DLD1 (cell line): ENCODE data around the gene PRKCH.
"Not testable (repeated sequence)": the region's sequence is repeated elsewhere in the genome, so short reads cannot be mapped to it uniquely, and the experiment has no call there.

Experiments
- in situ Hi-C: cut with HindIII; loops from 2 replicates; pipeline ENCODE4 v1.10.0; 2017; ENCODE audit warnings: low sequenced_read_pairs

Gene PRKCH

DNA sequence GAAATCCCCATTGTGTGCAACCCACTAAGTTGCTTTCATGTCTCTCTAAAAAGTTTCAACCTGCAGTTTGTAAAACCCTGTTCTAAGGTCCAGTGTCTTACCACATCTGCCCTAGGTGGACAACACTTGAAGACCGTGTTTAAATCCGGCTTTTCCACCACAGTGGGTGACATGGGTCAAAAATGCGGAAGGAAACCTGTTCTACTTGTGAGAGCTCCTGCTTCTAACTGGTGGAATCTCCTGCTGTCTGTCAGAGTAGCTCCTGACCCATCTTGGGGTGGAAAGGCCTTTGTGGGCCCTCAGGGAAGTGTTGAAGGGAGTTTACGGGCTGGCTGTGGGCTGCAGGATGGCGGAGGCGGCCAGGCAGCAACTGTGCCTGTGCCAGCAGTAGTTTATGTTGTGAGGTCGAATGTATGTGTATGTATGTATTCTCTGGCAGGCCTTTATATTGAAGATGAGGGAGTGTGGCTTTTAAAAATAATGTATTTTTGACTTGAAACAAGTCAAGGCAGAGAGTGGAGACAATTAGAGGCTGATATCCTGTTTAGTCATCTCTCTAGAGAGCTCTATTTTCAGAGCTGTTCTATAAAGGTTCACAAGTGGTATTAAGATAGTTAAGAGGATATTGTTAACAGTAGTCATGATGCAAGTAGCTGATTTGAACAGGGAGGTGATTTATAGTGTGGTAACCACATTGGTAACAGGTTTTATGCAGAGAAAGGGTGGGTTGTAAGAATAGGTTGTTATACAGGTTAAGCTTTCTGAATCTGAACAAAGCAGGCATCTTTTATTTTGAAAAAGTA, 67.0 kb downstream of the PRKCH start:
- in situ Hi-C loops: no loop called here

DNA sequence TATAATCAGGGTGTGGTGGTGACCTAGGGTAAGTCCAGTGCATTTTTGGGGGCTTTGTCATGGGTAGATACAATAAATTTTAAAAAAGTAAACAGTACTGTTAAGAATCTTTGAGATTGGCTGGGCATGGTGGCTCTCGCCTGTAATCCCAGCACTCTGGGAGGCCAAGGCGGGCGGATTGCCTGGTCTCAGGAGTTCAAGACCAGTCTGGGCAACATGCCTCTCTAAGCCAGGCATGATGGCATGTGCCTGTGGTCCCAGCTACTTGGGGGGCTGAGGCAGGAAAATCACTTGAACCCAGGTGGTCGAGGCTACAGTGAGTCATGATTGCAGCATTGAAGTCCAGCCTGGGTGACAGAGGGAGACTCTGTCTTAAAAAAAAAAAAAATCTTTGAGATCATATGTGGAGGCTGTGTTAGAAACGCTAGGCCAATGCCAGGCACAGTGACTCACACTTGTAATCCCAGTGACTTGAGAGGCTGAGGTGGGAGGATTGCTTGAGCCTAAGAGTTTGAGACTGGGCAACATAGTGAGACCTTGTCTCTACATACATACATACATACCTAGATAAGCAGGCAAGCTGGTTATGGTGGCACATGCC, 67.7 kb downstream of the PRKCH start:
- in situ Hi-C loops: no loop called here

DNA sequence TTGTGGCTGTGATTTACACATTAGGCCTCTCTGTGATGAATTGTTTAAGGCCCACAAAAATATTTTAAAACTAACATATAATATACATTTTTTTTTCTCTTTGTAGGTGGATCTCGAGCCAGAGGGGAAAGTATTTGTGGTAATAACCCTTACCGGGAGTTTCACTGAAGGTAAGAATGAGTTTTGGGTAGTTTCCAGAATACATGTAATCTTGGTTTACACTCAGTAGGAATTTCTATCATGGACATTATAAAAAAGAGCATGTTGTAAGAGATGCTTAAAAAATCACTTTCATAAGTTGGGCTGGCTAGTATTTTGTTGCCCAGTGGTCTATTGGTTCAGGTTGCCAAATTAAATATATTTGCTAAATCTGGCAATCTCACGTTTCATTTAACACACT, 69.7 kb downstream of the PRKCH start:
- in situ Hi-C loops: no loop called here

DNA sequence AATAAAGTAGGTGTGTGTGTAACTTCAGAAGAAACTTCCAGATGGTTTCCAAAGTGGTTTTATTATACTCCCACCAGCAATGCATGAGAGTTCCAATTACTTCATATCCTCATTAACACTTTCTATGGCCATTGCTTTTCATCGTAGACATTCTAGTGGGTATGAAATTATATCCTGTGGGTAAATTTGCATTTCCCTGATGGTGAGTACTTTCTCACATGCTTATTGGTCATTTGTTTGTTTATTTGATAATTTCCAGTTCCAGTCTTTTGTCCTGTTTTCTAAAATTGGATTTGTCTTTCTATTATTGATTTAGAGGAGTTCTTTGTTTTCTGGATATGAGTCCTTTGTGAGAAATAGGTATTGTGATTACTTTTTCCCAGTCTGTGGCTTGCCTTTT, 70.9 kb downstream of the PRKCH start:
- in situ Hi-C loops: no loop called here

DNA sequence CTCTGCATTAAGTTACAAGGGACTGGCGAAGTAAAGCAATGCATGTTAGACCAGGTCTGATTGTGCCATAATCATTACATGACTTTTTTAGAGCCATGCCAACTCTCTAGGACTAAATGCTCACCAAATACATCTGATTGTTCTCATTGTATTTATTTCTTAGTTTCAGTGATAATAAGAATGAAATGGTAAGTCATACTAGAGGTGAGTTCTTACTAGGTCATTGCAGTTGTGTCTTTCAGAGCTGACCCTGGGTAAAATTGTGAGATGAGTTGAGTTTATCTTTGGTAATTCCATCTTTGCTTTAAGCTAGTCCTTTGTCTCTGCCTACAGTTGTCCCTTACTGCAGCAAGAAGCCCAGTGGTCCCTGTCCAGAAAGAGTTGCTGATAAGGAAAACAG, 73.2 kb downstream of the PRKCH start:
- in situ Hi-C loops: no loop called here

DNA sequence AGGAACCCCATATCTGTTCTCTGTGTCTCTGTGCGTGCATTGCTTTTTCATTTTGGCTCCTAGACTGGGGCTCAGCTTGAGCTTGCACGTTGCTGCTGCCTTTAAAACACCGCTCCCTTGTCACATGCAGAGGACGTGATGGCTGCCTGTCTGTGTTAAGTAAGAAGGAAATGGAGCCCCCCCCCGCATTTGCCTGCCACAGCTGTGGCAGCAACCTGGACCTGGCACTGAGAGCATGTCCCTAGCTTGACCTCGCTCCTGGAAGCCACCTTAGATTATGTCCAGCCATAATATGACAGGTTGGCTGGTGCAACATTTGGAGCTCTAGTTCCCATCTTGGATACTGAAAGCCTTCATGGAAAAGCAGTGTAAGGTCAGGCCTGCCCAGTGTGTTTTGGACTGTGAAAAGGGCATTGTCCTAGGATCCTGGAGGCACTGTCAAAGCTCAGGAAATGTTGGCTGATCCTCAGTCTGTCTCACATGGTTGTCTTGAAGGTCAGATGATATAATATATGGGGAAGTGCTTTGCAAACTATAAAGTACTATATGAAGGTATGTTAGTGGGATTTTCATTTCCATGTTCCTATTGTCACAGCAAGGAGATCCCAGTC, 73.8 kb downstream of the PRKCH start:
- in situ Hi-C loops: no loop called here

DNA sequence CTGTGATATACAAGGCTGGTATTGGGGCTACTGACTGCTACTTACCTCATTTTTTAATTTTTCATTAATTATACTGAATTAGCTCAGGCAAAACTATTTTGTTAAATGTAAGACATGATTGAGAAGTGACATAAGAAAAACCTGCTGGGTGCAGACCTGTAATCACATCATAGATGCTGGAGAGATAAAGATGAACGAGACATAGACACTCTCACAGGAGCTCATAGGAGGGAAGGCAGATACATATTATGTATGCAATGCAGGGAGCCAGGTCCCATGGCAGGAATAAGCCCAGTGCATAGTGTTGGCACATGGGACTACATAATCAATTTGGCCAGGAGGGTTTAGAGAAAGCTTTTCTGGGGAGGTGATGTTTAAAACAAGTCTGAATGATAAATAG, 74.9 kb downstream of the PRKCH start:
- in situ Hi-C loops: no loop called here

DNA sequence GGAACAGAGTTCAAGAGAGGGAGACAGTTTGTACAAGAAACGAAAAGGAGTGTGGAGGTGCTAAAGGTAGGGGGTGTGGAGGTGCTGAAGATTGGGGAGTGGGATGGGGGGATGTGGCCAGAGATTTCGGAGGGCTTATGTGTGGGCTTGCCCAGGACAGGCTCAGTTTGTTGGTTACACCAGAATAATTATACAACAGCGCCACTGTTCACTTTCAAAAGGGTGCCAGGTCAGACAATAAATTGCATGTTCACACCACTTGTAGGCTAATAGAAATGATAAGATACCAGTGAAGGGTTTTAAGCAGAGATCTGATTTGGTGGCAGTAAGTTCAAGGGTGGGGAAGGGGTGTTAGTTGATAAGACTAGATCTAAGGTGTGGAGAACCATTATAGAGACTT, 75.3 kb downstream of the PRKCH start:
- in situ Hi-C loops: no loop called here

DNA sequence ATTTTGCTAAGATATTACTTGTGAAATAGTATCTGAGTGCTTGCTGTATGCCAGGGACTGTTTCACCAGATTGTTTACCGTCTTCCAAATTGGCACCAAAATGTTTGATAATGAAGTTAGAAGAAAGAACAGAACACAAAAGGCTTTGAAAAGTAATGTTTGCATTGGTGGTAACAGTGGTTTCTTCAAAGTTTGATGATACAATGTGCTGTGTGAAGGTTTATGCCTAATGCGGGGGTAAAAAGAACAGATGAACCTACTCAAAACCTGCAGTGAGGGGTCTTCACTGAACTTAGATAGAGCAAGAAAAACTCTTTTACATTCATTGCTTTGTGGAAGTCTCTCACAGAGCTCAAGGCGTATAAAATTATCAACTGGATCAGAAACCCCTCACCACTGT, 76.2 kb downstream of the PRKCH start:
- in situ Hi-C loops: no loop called here

DNA sequence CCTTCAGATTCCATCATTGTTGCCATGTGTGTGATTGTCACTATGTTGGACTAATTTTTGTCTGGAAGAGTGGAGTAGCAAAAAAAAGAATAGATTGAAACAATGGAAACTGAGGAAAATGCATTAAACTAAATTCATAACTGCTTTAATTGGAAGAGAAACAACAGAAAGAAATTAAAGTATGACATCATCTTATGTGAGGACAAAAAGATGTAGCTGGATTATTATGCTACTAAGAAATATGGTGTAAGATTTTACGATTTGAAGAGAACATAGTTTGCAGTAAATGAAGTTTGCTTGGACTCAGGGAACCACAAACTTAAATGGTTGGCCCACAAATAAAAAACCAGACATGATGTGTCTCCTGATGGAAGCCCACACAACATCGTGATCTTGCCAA, 76.8 kb downstream of the PRKCH start:
- in situ Hi-C loops: no loop called here

DNA sequence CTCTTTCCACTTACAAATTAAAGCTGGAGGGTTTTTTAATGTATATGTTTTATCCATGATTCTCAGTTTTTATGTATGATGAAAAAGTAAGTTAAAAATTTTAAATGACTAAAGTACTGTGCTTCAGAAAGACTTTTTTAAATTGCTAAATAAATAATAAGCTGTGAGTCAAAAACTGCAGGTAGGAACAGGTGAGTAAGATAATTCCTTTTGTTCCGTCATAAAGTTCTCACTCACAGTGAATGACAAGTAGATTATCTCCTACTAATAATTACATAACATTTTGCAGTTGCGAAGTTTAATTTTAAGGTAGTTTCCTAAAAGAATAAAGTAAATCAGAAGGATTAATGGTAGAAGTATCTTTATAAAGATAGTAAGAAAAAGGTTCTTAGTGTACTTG, 78.0 kb downstream of the PRKCH start:
- in situ Hi-C loops: no loop called here

DNA sequence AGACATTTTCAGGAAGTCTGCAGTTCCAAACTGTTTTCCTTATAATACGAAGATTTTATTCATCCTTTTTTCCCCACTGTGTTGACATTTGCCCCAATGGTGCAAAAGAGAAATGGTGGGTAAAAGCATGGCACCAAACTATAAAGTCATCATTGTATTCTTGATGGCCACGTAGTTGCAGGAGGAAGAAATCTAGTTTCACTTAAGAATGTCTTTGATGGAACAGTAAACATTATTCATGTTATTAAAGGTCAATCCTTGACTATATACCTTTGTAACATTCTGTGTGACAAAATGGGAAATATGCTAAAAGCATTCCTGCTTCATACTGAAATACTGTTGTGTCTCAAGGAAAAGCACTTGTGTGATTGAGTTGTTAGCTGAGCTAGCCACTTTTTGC, 80.1 kb downstream of the PRKCH start:
- in situ Hi-C loops: no loop called here

DNA sequence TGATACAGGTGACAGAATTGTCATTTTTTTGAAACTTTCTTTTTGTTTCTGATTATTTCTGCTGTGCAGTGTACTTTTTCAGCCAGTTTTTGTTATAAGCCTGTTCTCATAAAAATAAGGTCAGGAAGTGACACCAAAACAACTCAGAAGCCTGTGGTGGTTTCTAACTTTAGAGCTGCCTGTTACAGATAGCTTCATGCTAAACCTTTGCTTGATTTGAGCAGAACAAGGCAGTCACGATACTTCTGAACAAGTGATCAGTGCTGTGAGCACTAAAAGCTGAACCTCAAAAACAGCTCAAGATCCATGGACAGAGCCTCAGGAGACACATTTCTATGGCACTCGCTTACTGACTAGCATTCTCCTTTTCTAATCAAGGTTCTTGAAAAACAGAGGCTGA, 82.0 kb downstream of the PRKCH start:
- in situ Hi-C loops: no loop called here

DNA sequence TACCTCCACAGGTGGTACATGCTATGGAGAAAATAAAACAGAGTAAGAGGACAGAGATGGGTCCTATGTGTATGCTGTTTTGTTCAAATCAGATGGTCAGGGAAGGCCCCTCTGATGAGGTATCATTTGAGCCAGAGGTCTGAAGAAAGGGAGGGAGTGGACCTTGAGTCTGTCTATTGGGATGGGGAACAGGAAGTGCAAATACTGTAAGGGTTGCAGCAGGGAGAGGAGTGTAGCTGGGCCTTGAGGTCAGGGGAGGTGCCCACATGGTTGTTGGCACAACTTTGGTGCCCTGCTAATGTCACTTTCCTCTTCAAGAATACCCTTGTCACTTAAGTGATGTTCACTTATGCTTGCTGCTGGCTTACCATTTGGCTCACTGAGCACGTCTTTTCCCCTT, 83.3 kb downstream of the PRKCH start:
- in situ Hi-C loops: no loop called here

DNA sequence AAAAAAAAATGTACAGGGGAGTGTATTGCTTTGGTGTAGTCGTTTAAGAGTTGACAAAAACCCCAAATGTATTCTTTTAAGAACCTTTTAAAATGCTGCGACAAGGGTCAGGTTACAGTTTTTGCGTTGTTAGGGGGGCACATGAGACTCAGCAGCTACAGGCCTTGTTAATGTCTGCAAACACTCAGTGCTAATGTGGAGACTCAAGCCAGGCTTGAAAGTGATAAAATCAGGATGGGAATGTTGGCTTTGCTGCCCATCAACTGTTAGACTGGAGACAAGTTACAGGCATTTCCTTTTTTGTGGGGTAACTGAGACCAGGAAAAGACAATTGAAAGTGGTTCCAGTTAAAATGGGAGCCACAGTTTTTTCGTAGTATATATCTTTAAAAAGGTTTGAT, 84.8 kb downstream of the PRKCH start:
- in situ Hi-C loops: no loop called here

DNA sequence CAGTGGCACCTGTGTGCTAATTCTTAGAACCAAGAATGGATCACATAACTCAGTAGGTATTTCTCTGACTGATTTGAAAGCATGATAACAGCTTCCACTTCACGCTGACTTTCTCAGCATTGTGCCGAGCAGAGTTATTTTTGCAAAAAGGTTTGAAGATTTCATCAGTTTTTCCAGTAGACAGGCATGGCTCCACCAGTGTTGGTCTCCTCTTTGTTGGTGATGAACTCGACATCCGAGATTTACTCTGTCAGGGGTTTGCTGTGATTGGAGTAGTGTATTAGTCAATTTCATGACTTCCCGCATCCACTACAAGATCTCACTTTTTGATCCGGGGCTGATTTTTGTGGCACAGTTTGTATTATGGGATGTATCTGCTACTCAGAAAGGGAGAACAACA, 85.3 kb downstream of the PRKCH start:
- in situ Hi-C loops: no loop called here

DNA sequence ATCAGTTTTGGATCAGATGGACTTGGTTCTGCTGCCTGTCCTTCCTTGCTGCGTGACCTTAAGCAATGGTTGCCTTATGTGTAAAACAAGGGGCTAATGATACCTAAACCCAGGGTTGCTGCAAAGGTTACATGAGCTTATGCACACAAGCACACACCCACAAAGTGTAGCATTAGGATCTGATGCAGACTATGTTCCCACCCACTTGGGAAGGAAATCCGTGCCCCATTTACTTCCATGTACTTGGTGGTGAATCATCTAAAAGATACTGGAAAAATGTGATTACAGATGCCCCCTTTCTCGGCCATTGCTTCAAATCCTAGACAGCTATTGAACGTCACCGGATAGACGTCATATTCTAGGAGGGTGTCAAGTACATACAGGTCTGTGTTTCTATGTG, 87.1 kb downstream of the PRKCH start:
- in situ Hi-C loops: no loop called here

DNA sequence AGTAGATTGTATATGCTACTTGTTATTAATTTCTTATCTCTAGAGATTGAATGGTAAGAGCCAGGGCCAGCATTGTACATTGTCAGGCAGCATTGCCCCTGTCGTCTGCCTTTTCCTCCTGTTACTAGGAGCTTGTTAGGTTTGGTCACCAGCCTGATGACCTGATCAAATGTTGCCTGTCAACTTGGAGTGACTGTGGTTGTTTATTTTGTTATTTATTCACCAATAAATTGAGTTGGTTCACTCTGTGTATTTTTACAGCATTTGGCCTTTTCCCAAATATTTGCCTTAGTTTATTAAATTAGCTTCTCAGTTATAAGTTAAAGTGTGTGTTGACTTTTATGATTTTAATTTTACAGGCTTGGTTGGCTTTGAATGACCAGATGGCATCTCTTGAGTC, 88.4 kb downstream of the PRKCH start:
- in situ Hi-C loops: no loop called here

DNA sequence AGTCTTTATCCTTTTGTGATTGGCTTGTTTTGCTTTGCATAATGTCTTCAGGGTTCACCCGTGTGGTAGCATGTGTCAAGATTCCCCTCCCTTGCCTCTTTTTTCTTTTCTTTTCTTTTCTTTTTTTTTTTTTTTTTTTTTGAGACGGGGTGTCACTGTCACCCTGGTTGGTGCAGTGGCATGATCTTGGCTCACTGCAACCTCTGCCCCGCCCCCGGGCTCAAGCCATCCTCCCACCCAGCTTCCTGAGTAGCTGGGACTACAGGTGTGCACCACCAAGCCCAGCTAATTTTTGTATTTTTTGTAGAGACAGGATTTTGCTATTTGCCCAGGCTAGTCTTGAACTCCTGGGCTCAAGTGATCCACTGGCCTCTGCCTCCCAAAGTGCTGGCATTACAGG, 94.6 kb downstream of the PRKCH start:
- in situ Hi-C loops: not testable (repeated sequence)

DNA sequence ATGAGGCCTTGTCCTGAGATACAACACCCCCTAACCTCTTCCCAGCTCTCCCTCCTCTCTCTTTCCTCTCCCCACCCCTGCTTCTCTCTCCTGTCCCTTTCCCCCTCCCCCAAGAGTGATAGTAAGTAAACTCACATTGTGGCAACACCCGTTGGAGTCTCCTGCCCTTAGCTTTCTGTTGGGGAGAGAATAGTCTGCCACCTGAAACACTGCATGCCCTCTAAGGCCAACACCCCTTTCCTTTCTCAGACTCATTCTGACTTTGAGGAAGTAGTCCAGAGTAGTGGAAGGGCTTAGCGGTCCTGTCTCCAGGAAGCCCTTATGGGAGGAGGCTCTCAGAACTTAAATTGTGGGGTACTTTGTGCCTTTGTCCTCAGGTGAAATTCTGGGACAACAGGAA, 95.2 kb downstream of the PRKCH start:
- in situ Hi-C loops: no loop called here

DNA sequence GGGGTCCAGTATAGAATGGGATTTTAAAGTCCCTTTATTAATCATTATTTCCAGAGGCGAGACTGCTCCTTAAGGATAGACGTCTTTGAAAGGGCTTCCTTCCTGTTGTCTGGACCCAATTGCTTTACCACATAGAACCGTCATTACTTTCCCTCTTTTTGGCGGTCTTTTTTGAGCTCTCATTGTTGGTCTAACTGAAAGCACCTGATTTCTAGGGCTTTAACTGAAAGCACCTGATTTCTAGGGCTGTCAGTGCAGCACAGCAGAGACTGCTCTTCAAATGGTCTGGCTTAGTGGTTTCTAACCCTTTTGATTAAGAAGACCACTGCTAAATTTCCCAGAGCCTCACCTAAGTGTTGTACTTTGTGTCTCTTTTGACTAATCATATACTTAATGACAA, 95.8 kb downstream of the PRKCH start:
- in situ Hi-C loops: no loop called here

DNA sequence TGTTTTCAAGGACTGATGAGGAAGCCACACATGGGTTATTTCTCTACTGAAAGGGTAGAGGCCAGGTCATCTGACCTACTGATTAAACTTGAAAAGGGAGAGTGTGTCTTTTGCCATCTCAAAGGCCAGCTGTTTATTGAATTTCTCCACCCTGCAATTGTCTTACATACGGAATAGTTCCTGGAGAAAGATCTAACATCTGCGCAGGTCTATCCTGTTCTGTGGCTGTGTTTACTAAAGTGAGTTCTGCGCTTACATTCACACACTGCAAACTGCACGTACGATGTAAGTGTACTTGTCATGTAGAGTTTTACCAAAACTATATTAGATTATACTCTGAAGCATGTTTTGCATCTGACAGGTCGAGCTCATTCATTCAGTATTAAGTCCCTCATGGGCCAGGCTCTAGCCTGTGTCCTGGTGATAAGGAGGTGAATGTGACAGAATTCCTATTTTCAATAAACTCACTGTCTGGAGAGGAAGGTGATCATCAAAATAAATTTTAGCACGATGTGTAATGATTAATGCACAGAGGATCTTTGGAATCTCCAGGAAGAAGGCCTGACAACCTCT, 96.6 kb downstream of the PRKCH start:
- in situ Hi-C loops: no loop called here
